WI38 (cell line): ENCODE results near the gene IGF1.

ENCODE experiments used
- H3K4me3 ChIP-seq: 2 replicates; pipeline ENCODE4 v1.5.1; 2011; ENCODE audit warnings: low read depth, mild to moderate bottlenecking, control low read depth, low read length
- TF ChIP-seq, protein P1 (sequence below): IDR thresholded peaks from 2 replicates; pipeline ENCODE4 v1.5.1; 2012; ENCODE audit warnings: low read depth, mild to moderate bottlenecking, control low read depth, low read length

IGF1 gene

GRCh38 chr12:102509123-102509626, 28.8 kb upstream of the IGF1 start:
- TF ChIP-seq, protein P1, sequence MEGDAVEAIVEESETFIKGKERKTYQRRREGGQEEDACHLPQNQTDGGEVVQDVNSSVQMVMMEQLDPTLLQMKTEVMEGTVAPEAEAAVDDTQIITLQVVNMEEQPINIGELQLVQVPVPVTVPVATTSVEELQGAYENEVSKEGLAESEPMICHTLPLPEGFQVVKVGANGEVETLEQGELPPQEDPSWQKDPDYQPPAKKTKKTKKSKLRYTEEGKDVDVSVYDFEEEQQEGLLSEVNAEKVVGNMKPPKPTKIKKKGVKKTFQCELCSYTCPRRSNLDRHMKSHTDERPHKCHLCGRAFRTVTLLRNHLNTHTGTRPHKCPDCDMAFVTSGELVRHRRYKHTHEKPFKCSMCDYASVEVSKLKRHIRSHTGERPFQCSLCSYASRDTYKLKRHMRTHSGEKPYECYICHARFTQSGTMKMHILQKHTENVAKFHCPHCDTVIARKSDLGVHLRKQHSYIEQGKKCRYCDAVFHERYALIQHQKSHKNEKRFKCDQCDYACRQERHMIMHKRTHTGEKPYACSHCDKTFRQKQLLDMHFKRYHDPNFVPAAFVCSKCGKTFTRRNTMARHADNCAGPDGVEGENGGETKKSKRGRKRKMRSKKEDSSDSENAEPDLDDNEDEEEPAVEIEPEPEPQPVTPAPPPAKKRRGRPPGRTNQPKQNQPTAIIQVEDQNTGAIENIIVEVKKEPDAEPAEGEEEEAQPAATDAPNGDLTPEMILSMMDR: no peak
- H3K4me3 ChIP-seq: no peak overlapping the region

GRCh38 chr12:102508052-102508451, 27.7 kb upstream of the IGF1 start:
- TF ChIP-seq, protein P1: no peak
- no peak overlapping the region for H3K4me3 ChIP-seq

DNA sequence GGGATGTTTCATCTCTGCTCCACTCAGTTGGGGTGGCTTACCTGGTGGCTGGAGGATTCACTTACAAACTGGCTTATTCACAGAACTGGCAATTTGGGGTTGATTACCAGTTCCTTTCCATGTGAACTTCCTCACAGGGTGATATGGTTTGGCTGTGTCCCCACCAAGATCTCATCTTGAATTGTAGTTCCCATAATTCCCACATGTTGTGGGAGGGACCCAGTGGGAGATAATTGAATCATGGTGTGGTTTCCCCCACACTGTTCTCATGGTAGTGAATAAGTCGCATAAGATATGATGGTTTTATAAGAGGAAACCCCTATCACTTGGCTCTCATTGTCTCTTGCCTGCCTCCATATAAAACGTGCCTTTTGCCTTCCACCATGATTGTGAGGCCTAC, 26.9 kb upstream of the IGF1 start:
- H3K4me3 ChIP-seq: no peak overlapping the region
- TF ChIP-seq, protein P1: no peak

GRCh38 chr12:102504871-102505270, 24.5 kb upstream of the IGF1 start:
- TF ChIP-seq, protein P1: no peak
- H3K4me3 ChIP-seq: no peak overlapping the region

DNA sequence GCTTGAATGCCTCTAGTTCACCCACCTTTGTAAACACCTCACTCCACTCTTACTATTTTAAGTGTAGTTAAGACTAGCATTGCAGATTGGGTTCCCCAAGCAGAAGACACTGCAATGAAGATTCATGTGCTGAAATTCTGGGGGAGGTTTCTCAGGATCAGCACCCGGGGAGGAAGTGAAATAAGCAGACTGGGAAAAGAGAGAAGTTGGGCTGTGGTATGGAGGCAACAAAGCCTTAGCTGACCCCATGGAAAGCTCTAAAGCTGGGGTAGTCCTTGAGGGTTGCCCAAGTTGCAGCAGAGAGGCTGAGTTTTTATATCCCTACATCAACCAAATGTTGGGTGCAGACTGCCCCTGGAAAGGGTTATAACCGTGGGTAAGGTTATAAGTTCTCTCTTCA, 23.9 kb upstream of the IGF1 start:
- TF ChIP-seq, protein P1: no peak
- no peak overlapping the region for H3K4me3 ChIP-seq

DNA sequence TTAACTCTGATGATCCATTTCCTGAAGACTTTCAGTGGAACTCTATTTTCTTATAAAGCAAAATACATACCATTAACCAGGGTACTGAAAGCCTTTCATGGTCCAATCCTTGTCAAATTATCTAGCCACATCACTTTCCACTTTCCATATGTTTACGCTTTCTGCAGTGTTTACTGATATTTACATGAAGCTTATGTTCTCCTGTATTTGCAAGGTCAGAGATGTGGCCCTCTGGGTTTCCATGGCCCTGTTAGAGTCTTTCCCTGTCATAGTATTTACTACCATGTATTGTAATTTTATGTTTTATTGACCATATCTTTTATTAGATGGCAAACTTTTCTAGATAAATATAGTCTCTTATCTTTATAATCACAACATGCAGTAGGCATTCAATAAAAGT, 23.5 kb upstream of the IGF1 start:
- TF ChIP-seq, protein P1: no peak
- H3K4me3 ChIP-seq: no peak overlapping the region

- no peak overlapping the region for H3K4me3 ChIP-seq
- TF ChIP-seq, protein P1: no peak
Measured at GRCh38 chr12:102503056-102503681, 22.8 kb upstream of the IGF1 start.
